B cell (primary cell): ENCODE results near the gene MAPK8. TPM values are rescaled to one million over a fixed set of nuclear protein-coding genes. Genes with fewer than 3 reads are reported as not detected.

Source experiments
- ATAC-seq: fragments of 200-7000 bp; cut with Tn5 transposase; one replicate; pipeline ENCODE4 v1.10.0; 2021; ENCODE audit warnings: low read depth, mild to moderate bottlenecking, moderate number of reproducible peaks, moderate library complexity
- CTCF ChIA-PET: fragments of 350-600 bp; sonication (Branson Sonifier 250); formaldehyde crosslinking; loops from one replicate; lab custom pipeline; 2021; ENCODE audit warnings: antibody characterized with exemption, inconsistent platforms; lab: Charles Lee
- POLR2A ChIA-PET: fragments of 350-600 bp; sonication (Branson Sonifier 250); formaldehyde crosslinking; loops from one replicate; lab custom pipeline; 2021; ENCODE audit warnings: antibody characterized with exemption; lab: Charles Lee
- DNase-seq: peaks from one replicate; pipeline ENCODE4 v3.0.0; 2013
- H2AFZ ChIP-seq: 2 replicates; pipeline ENCODE4 v1.6.1; 2012; ENCODE audit warnings: mild to moderate bottlenecking, low read depth, low read length; ENCODE audit not compliant: insufficient read depth, poor library complexity, severe bottlenecking
- H3K27ac ChIP-seq, 2 donors: 1 replicate in 1 of 2; 2 replicates in 1 of 2; pipeline ENCODE4 v1.5.1; 2012 to 2013; ENCODE audit warnings: low read length in 2 of 2, mild to moderate bottlenecking in 2 of 2, moderate library complexity in 1 of 2
- H3K27me3 ChIP-seq, 4 experiments: fragments of 200-600 bp in 1 of 4; sonication (generic) in 1 of 4; replicated peaks in 1 of 4; 1 replicate in 2 of 4; 2 replicates in 2 of 4; pipeline versions ENCODE4 v1.6.1 to v1.7.0; 2013 to 2016; ENCODE audit warnings: low read length in 3 of 4, mild to moderate bottlenecking in 2 of 4, mixed read lengths in 1 of 4, moderate library complexity in 1 of 4; ENCODE audit not compliant: insufficient read depth in 4 of 4, control insufficient read depth in 3 of 4; ENCODE audit errors: control extremely low read depth in 1 of 4
- H3K36me3 ChIP-seq, 2 experiments: replicated peaks in 1 of 2; 1 replicate in 1 of 2; 2 replicates in 1 of 2; pipeline versions ENCODE4 v1.6.1 to v1.7.1; 2013; ENCODE audit warnings: low read length in 1 of 2; ENCODE audit not compliant: insufficient read depth in 2 of 2, control insufficient read depth in 1 of 2; ENCODE audit errors: control extremely low read depth in 1 of 2, extremely low read depth in 1 of 2
- H3K4me1 ChIP-seq, 2 donors: fragments of 200-600 bp in 1 of 2; sonication (generic) in 1 of 2; 1 replicate in 1 of 2; 2 replicates in 1 of 2; pipeline versions ENCODE4 v1.5.1 to v1.6.1; 2013 to 2017; ENCODE audit warnings: low read length in 2 of 2; ENCODE audit not compliant: control insufficient read depth in 2 of 2, insufficient read depth in 2 of 2
- H3K4me2 ChIP-seq: replicated peaks from 2 replicates; pipeline ENCODE3; 2012; ENCODE audit warnings: mild to moderate bottlenecking, low read depth, low read length; ENCODE audit not compliant: poor library complexity, severe bottlenecking
- H3K4me3 ChIP-seq, 5 experiments: fragments of 200-600 bp in 1 of 5; sonication (generic) in 1 of 5; 1 replicate in 3 of 5; 2 replicates in 2 of 5; pipeline versions ENCODE4 v1.5.1 to v1.7.0; 2011 to 2016; ENCODE audit warnings: low read length in 4 of 5, mild to moderate bottlenecking in 4 of 5, low read depth in 2 of 5, control low read depth in 1 of 5, moderate library complexity in 1 of 5; ENCODE audit not compliant: insufficient read depth in 1 of 5; ENCODE audit errors: control extremely low read depth in 1 of 5, extremely low read depth in 1 of 5
- H3K79me2 ChIP-seq: fragments of 200-600 bp; sonication (generic); one replicate; pipeline ENCODE4 v1.6.0; 2016; ENCODE audit warnings: low read length; ENCODE audit not compliant: control insufficient read depth, insufficient read depth
- H3K9ac ChIP-seq: fragments of 200-600 bp; sonication (generic); 2 replicates; pipeline ENCODE4 v1.6.1; 2017; ENCODE audit warnings: mild to moderate bottlenecking, low read length, moderate library complexity
- H3K9me3 ChIP-seq, 3 donors: one replicate each; pipeline versions ENCODE4 v1.6.1 to v1.7.1; 2013; ENCODE audit warnings: low read length in 2 of 3; ENCODE audit not compliant: control insufficient read depth in 2 of 3, insufficient read depth in 1 of 3; ENCODE audit errors: control extremely low read depth in 1 of 3
- H4K20me1 ChIP-seq: 2 replicates; pipeline ENCODE4 v1.6.0; 2012; ENCODE audit warnings: mild to moderate bottlenecking, low read length; ENCODE audit not compliant: insufficient read depth, control insufficient read depth, poor library complexity, severe bottlenecking
- H3K27ac Mint-ChIP-seq: one replicate; pipeline ENCODE4 v1.8.0; 2021; ENCODE audit warnings: mixed read lengths
- H3K27me3 Mint-ChIP-seq: one replicate; pipeline ENCODE4 v1.8.0; 2021; ENCODE audit warnings: mixed read lengths
- H3K4me1 Mint-ChIP-seq: one replicate; pipeline ENCODE4 v1.8.0; 2021; ENCODE audit warnings: mixed read lengths
- H3K4me3 Mint-ChIP-seq: one replicate; pipeline ENCODE4 v1.8.0; 2021; ENCODE audit warnings: mixed read lengths
- H3K9me3 Mint-ChIP-seq: one replicate; pipeline ENCODE4 v1.8.0; 2022; ENCODE audit warnings: mixed read lengths; ENCODE audit not compliant: insufficient read depth
- EZH2 ChIP-seq: IDR thresholded peaks from 2 replicates; pipeline ENCODE4 v1.6.1; 2012; ENCODE audit warnings: borderline replicate concordance, low read depth, mild to moderate bottlenecking, moderate library complexity, low read length; ENCODE audit not compliant: insufficient read depth, poor library complexity, severe bottlenecking
- WGBS: methylation state at CpG from one replicate; pipeline ENCODE4 v1.1.5; 2013; ENCODE audit warnings: missing lambda C conversion rate; ENCODE audit not compliant: insufficient coverage; 5-methylcytosine and 5-hydroxymethylcytosine counted together
- intact Hi-C: fragments of 100-400 bp; cut with micrococcal nuclease; formaldehyde crosslinking; loops from one replicate; pipeline ENCODE4 v1.10.0; 2022
- polyA plus RNA-seq: library from polyadenylated mRNA; depleted of rRNA; stranded (reverse); fragments of >200 nt; gene quantifications from 2 replicates; pipeline ENCODE4 v1.2.3, GENCODE V29; 2012
- total RNA-seq, 2 donors: library from RNA; stranded (reverse); fragments of 120-200 nt in 1 of 2; gene quantifications; 1 replicate in 1 of 2; 2 replicates in 1 of 2; pipeline versions ENCODE4 v1.2.3 to v1.2.4, GENCODE V29; 2013 to 2022
- TF ChIP-seq, protein P1 (sequence below): fragments of 200-600 bp; IDR thresholded peaks from one replicate; pipeline ENCODE4 v1.8.0; 2022; ENCODE audit warnings: antibody characterized with exemption, mild to moderate bottlenecking

MAPK8 gene
- total and polyA plus RNA-seq, 2 donors (not counting 1 experiment from before 2014, with no cell fraction given): 13.7 to 40.0 TPM

DNA sequence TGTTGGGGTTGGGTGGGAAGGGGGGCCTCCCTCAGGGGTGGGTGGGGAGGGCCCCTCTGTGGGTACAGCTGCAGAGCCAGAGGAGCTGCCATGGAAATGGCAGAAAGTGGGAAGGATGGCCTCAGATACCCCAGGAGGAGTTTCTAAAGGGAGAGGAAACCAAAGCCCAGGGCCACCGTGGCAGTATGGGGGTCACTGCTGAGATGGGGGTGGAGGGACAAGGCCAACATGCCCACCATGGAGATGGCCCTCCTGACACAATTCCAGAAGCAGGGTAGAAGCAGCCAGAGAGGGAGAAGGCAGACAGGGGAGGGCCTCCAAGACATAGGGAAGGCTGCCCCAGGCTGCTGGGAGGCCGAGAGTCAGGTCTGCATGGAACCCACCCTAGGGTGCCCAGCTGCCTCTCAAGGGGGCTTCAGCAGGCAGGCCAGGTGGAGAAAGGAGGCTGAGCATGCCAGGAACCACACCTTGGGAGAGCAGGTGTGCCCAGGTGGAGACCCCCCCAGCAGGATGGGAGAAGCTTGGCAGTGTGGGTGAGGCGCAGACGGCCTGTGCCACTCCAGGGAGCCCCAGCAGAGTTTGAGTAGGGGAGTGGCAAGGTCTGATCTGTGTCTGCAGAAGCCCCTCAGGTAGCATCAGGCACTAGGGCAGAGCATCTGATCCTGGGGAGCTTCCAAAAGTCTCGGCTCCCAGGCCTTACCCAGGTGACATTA, 151.6 kb downstream of the MAPK8 start:
- H3K4me1 ChIP-seq: peaks cover 13 to 17% of the 10 kb centered on the region in 2 donors
- H3K79me2 ChIP-seq: no peaks in the 10 kb centered on the region
- 61% methylated on average over 5 of the region's 5 CpGs for whole genome bisulfite sequencing
- no peak overlapping the region for H3K4me2 ChIP-seq
- no peak overlapping the region for H3K27ac Mint-ChIP-seq
- no peak for TF ChIP-seq EZH2
- TF ChIP-seq, protein P1, sequence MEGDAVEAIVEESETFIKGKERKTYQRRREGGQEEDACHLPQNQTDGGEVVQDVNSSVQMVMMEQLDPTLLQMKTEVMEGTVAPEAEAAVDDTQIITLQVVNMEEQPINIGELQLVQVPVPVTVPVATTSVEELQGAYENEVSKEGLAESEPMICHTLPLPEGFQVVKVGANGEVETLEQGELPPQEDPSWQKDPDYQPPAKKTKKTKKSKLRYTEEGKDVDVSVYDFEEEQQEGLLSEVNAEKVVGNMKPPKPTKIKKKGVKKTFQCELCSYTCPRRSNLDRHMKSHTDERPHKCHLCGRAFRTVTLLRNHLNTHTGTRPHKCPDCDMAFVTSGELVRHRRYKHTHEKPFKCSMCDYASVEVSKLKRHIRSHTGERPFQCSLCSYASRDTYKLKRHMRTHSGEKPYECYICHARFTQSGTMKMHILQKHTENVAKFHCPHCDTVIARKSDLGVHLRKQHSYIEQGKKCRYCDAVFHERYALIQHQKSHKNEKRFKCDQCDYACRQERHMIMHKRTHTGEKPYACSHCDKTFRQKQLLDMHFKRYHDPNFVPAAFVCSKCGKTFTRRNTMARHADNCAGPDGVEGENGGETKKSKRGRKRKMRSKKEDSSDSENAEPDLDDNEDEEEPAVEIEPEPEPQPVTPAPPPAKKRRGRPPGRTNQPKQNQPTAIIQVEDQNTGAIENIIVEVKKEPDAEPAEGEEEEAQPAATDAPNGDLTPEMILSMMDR: no peak
- H3K9ac ChIP-seq: no peak overlapping the region
- no peak overlapping the region for H3K4me3 ChIP-seq
- ChIA-PET POLR2A (no interaction called here), CTCF (no interaction called here)
- peaks cover 9% of the 10 kb centered on the region for H3K4me1 Mint-ChIP-seq
- no peaks in the 10 kb centered on the region for H3K9me3 Mint-ChIP-seq
- no peak overlapping the region for H2AFZ ChIP-seq
- DNase-seq (no peak), ATAC-seq (no peak)
- no peak overlapping the region for H3K4me3 Mint-ChIP-seq
- no peaks in the 10 kb centered on the region for H3K27me3 Mint-ChIP-seq
- intact Hi-C loops: no loop called here
- no peak overlapping the region for H3K27ac ChIP-seq
- H3K36me3 ChIP-seq: no peaks in the 10 kb centered on the region
- peaks cover 0 to 3% (median 0%) of the 10 kb centered on the region in 4 experiments for H3K27me3 ChIP-seq
- no peaks in the 10 kb centered on the region for H4K20me1 ChIP-seq
- H3K9me3 ChIP-seq: peaks cover 0 to 4% (median 0%) of the 10 kb centered on the region in 3 donors

DNA sequence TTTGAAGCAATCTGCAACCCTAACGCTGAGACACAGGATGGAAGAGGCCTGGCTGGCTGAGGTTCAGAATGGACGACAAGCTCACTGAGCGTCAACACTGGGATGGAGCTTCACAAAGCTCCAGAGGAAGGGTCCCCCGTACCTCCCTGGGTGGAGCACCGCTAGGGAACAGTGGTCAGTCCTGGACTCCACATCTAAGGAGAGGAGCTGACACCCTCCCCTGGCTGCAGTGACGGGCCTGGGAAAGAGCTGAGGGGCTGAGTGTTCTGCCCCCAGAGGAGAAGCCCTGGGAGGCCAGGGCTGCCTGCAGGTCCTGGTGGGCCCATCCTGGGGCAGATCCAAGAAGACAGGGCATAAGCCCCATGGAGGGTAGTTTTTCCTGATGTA, 152.2 kb downstream of the MAPK8 start:
- no peak overlapping the region for H3K4me3 Mint-ChIP-seq
- POLR2A ChIA-PET: no interaction called here
- no peak for ATAC-seq

More for the DNA sequence above, 152.2 kb downstream of the MAPK8 start:
- 81% methylated on average over 6 of the region's 6 CpGs for WGBS
- no peak for DNase-seq
- TF ChIP-seq, protein P1: no peak
- TF ChIP-seq EZH2: no peak
- no peaks in the 10 kb centered on the region for H4K20me1 ChIP-seq
- Mint-ChIP-seq H3K4me1 (peaks cover 9% of the 10 kb centered on the region), H3K27ac (no peak overlapping the region), H3K27me3 (no peaks in the 10 kb centered on the region), H3K9me3 (no peaks in the 10 kb centered on the region)
- H2AFZ ChIP-seq: no peak overlapping the region
- peaks cover 13 to 17% of the 10 kb centered on the region in 2 donors for H3K4me1 ChIP-seq
- intact Hi-C loops: no loop called here
- H3K4me3 ChIP-seq: no peak overlapping the region
- no peak overlapping the region for H3K9ac ChIP-seq
- no peak overlapping the region for H3K27ac ChIP-seq
- no peaks in the 10 kb centered on the region for H3K36me3 ChIP-seq
- H3K9me3 ChIP-seq: peaks cover 0 to 4% (median 0%) of the 10 kb centered on the region in 3 donors
- peaks cover 0 to 3% (median 0%) of the 10 kb centered on the region in 4 experiments for H3K27me3 ChIP-seq
- CTCF ChIA-PET: no interaction called here
- no peaks in the 10 kb centered on the region for H3K79me2 ChIP-seq
- no peak overlapping the region for H3K4me2 ChIP-seq
